Endothelial cell of umbilical vein (primary cell): ENCODE measurements around the gene FERMT2. TPM values are rescaled to one million over a fixed set of nuclear protein-coding genes. Genes with fewer than 3 reads are reported as not detected.

Experiments used
- BruUV-seq: library from RNA; stranded (reverse); fragments of 400-500 nt; replicated peaks from 2 replicates; lab custom pipeline; 2021; lab: Mats Ljungman, UMichigan
- CTCF ChIA-PET: fragments of 300-600, 350-600 bp; sonication (Branson Sonifier 250); formaldehyde crosslinking; loops from one replicate; lab custom pipeline; 2021; ENCODE audit warnings: antibody characterized with exemption, inconsistent platforms; lab: Charles Lee
- POLR2A ChIA-PET: fragments of 300-600, 350-600 bp; sonication (Branson Sonifier 250); formaldehyde crosslinking; loops from one replicate; lab custom pipeline; 2021; ENCODE audit warnings: antibody characterized with exemption, inconsistent platforms; lab: Charles Lee
- DNase-seq: peaks from one replicate; pipeline ENCODE4 v3.0.0-alpha.2; 2011; ENCODE audit warnings: low read depth, low spot score
- FAIRE-seq: peaks from 2 replicates; lab custom pipeline; 2011; peaks lifted over from hg19 to GRCh38; lab: Jason Lieb, UNC
- H2AFZ ChIP-seq: 2 replicates; pipeline ENCODE4 v1.6.0; 2012; ENCODE audit warnings: low read depth, low read length, control low read depth, inconsistent platforms
- H3K27ac ChIP-seq: 2 replicates; pipeline ENCODE4 v1.5.1; 2011; ENCODE audit warnings: low read depth, mild to moderate bottlenecking, control low read depth, low read length, moderate library complexity; ENCODE audit not compliant: insufficient read depth
- H3K27me3 ChIP-seq, 2 experiments: 2 replicates each; pipeline versions ENCODE4 v1.6.0 to v1.6.1; 2011; ENCODE audit warnings: low read length in 2 of 2, mixed read lengths in 1 of 2; ENCODE audit not compliant: control insufficient read depth in 2 of 2, insufficient read depth in 2 of 2
- H3K36me3 ChIP-seq, 2 experiments: 2 replicates in 1 of 2; 3 replicates in 1 of 2; pipeline ENCODE4 v1.5.1; 2011; ENCODE audit warnings: low read length in 2 of 2, mild to moderate bottlenecking in 1 of 2, moderate library complexity in 1 of 2; ENCODE audit not compliant: control insufficient read depth in 2 of 2, insufficient read depth in 2 of 2; ENCODE audit errors: extremely low read depth in 1 of 2
- H3K4me1 ChIP-seq: 3 replicates; pipeline ENCODE4 v1.5.1; 2011; ENCODE audit warnings: mild to moderate bottlenecking, low read length; ENCODE audit not compliant: control insufficient read depth, insufficient read depth; ENCODE audit errors: extremely low read depth
- H3K4me2 ChIP-seq: 2 replicates; pipeline ENCODE4 v1.6.1; 2011; ENCODE audit warnings: low read length, control low read depth, mixed read lengths; ENCODE audit not compliant: insufficient read depth
- H3K4me3 ChIP-seq, 3 experiments: fragments of 200-600 bp in 1 of 3; sonication (generic), shearing (Covaris generic) in 1 of 3; replicated peaks in 1 of 3; 2 replicates each; pipeline ENCODE4 v1.5.1; 2011 to 2016; ENCODE audit warnings: control low read depth in 3 of 3, low read length in 3 of 3, mild to moderate bottlenecking in 2 of 3, inconsistent platforms in 1 of 3, low read depth in 1 of 3, moderate library complexity in 1 of 3; ENCODE audit not compliant: insufficient read depth in 1 of 3
- H3K79me2 ChIP-seq: 2 replicates; pipeline ENCODE4 v1.6.0; 2012; ENCODE audit warnings: low read length, inconsistent platforms; ENCODE audit not compliant: control insufficient read depth, insufficient read depth
- H3K9ac ChIP-seq: replicated peaks from 2 replicates; pipeline ENCODE3; 2011; ENCODE audit warnings: low read length, control low read depth; ENCODE audit not compliant: insufficient read depth; ENCODE audit errors: extremely low read depth
- H3K9me1 ChIP-seq: replicated peaks from 3 replicates; pipeline ENCODE4 v1.6.0; 2011; ENCODE audit warnings: mild to moderate bottlenecking, low read length; ENCODE audit not compliant: control insufficient read depth, insufficient read depth; ENCODE audit errors: extremely low read depth
- H3K9me3 ChIP-seq: replicated peaks from 2 replicates; pipeline ENCODE4 v1.5.1; 2012; ENCODE audit warnings: low read length, inconsistent platforms; ENCODE audit not compliant: control insufficient read depth, insufficient read depth
- H4K20me1 ChIP-seq: replicated peaks from 2 replicates; pipeline ENCODE3; 2011; ENCODE audit warnings: mild to moderate bottlenecking, low read length; ENCODE audit not compliant: control insufficient read depth, insufficient read depth; ENCODE audit errors: extremely low read depth
- CTCF ChIP-seq, 2 donors: IDR thresholded peaks; 1 replicate in 1 of 2; 2 replicates in 1 of 2; pipeline ENCODE4 v1.5.1; 2011; ENCODE audit warnings: low read length in 2 of 2, mild to moderate bottlenecking in 2 of 2, moderate library complexity in 2 of 2, control low read depth in 1 of 2, inconsistent platforms in 1 of 2, low read depth in 1 of 2; ENCODE audit not compliant: insufficient read depth in 1 of 2; ENCODE audit errors: extremely low read depth in 1 of 2
- EZH2 ChIP-seq: IDR thresholded peaks from 2 replicates; pipeline ENCODE4 v1.6.1; 2012; ENCODE audit warnings: borderline replicate concordance, low read depth, mild to moderate bottlenecking, moderate library complexity, low read length, inconsistent platforms; ENCODE audit not compliant: severe bottlenecking
- FOS ChIP-seq: IDR thresholded peaks from 2 replicates; pipeline ENCODE4 v1.6.1; 2011; ENCODE audit warnings: mild to moderate bottlenecking, low read length, moderate library complexity, borderline replicate concordance; ENCODE audit not compliant: insufficient read depth
- GATA2 ChIP-seq: IDR thresholded peaks from 2 replicates; pipeline ENCODE4 v1.7.0; 2011; ENCODE audit warnings: low read depth, mild to moderate bottlenecking, moderate library complexity, mixed read lengths, low read length; ENCODE audit not compliant: insufficient read length, insufficient read depth
- JUN ChIP-seq: IDR thresholded peaks from 2 replicates; pipeline ENCODE4 v1.6.1; 2011; ENCODE audit warnings: borderline replicate concordance, low read depth; ENCODE audit not compliant: insufficient read length, insufficient read depth
- MAX ChIP-seq: IDR thresholded peaks from 2 replicates; pipeline ENCODE4 v1.6.1; 2011; ENCODE audit not compliant: insufficient read depth, insufficient read length
- MYC ChIP-seq: IDR thresholded peaks from one replicate; pipeline ENCODE4 v1.6.1; 2011; ENCODE audit warnings: mild to moderate bottlenecking, low read depth, low read length
- POLR2A ChIP-seq: IDR thresholded peaks from 2 replicates; pipeline ENCODE4 v1.6.1; 2012; ENCODE audit warnings: low read depth, mild to moderate bottlenecking, control low read depth, low read length
- POLR2AphosphoS5 ChIP-seq: IDR thresholded peaks from 2 replicates; pipeline ENCODE4 v1.6.1; 2012; ENCODE audit warnings: low read depth, mild to moderate bottlenecking, control low read depth, low read length, moderate library complexity; ENCODE audit not compliant: insufficient read depth
- dilution Hi-C: fragments of 300-500 bp; cut with MboI; formaldehyde crosslinking; loops from one replicate; pipeline ENCODE4 v1.15.0; 2019; ENCODE audit warnings: low sequenced_read_pairs; ENCODE audit not compliant: extremely low pct_ligation_motif_present
- intact Hi-C: fragments of 100-400 bp; cut with micrococcal nuclease; formaldehyde crosslinking; loops from one replicate; pipeline ENCODE4 v1.10.0; 2022
- polyA plus RNA-seq, 4 experiments: library from polyadenylated mRNA; depleted of rRNA in 3 of 4; stranded (reverse) in 3 of 4; unstranded in 1 of 4; fragments of >200 nt; gene quantifications; 2 replicates each; pipeline versions ENCODE4 v1.2.1 to v1.2.3, GENCODE V29; 2011 to 2012; ENCODE audit warnings: missing spikeins in 1 of 4
- total RNA-seq: library from RNA; stranded (reverse); gene quantifications from 2 replicates; pipeline ENCODE4 v1.2.3, GENCODE V29; 2021

FERMT2 gene
- total and polyA plus RNA-seq, 2 donors (not counting 3 experiments of a cell fraction or from before 2014, with no cell fraction given): 58.7 to 108 TPM

- Histone ChIP-seq H3K9ac (no peak overlapping the region), H3K79me2 (no peaks in the 10 kb centered on the region), H3K4me3 (no peak overlapping the region), H3K4me1 (peaks cover 4% of the 10 kb centered on the region), H3K9me3 (no peaks in the 10 kb centered on the region), H3K4me2 (no peak overlapping the region), H3K9me1 (no peaks in the 10 kb centered on the region), H3K27me3 (no peaks in the 10 kb centered on the region), H3K36me3 (no peaks in the 10 kb centered on the region), H4K20me1 (no peaks in the 10 kb centered on the region), H2AFZ (no peak overlapping the region), H3K27ac (no peak overlapping the region)
- DNase-seq (peak; percentile 17), FAIRE-seq (no peak)
- no TSS peak for BruUV-seq
- dilution Hi-C loops: no loop called here
- TF ChIP-seq FOS (no peak), EZH2 (no peak), MAX (no peak), GATA2 (no peak), POLR2AphosphoS5 (no peak), MYC (no peak), POLR2A (no peak), CTCF (IDR thresholded peaks at IDR 0.05; ENCODE audit: extremely low read depth in 1 of 2, insufficient read depth in 1 of 2, low read depth in 1 of 2, low read length in 2 of 2) (no peak), JUN (no peak)
- intact Hi-C loops: no loop called here
- CTCF ChIA-PET: interaction anchor here (0.8 to 4.7 kb wide), 23 partner anchors 10 to 1524 kb away, joined by 3 to 173 read pairs (median 4); partner anchors contain the start of gene FERMT2
- POLR2A ChIA-PET: interaction anchor here (1.2 kb wide), 1 partner anchor 127 kb away, joined by 8 read pairs; no protein-coding TSS in a partner anchor
These were observed 126.4 kb downstream of the FERMT2 start for GRCh38 chr14:52824462-52824861.
